ENCODE measurements around the gene ANKRD18A.
A peak's percentile ranks its signal among the peaks of the same experiment; 100 is the strongest.

Gene ANKRD18A

DNA sequence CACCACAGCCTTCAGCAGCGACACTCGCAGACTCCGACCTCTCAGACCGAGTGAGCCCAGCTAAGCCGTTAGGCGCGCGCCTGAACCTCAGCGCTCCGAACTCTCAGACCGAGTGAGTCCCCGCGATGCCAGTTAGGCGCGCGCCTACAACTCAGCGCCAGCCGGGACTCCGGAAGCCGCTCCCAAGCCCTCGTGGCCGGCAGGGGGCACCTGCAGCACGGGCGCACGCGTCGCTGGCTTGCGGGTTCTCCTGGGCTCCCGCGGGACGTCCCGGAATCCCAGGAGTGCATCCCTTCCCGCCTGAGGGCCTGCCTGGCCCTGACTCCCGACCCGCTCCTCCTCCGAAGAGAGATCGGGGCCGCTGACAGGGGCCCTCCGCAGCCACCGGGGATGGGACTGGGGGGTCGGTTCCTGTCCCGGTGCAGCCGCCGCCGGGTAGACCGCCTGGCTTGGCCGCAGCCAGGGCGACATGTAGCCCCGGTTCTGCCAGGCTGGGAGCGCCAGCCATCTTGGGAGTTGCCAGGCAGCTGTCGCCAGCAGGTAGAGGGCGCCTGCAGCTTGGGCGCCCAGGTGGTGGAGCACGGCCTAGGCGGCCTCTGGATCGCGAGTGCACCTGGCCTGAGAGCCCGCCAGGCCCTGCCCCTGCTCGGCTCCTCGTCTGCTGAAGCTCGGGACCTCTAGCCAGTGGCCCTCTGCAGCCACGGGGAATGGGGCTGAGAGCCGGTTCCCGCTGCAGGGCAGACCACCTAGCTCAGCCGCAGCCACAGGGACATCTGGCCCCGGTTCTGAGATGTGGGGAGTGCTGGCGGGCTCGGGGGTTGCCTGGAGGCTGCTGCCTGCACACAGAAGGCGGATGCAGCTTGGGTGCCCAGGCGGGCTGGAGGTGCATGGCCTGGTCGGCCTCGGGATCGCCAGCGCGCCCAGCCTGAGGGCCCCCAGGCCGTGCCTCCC is at the start of gene ANKRD18A:
TSS of gene ANKRD18A (minus strand) at position 114 of the 951 bp plus-strand sequence. CDS start 311 bp downstream, outside the sequence.
- DNase-seq (ENCODE audit: low read depth in 2 of 2): peak; percentile 46 to 67

DNA sequence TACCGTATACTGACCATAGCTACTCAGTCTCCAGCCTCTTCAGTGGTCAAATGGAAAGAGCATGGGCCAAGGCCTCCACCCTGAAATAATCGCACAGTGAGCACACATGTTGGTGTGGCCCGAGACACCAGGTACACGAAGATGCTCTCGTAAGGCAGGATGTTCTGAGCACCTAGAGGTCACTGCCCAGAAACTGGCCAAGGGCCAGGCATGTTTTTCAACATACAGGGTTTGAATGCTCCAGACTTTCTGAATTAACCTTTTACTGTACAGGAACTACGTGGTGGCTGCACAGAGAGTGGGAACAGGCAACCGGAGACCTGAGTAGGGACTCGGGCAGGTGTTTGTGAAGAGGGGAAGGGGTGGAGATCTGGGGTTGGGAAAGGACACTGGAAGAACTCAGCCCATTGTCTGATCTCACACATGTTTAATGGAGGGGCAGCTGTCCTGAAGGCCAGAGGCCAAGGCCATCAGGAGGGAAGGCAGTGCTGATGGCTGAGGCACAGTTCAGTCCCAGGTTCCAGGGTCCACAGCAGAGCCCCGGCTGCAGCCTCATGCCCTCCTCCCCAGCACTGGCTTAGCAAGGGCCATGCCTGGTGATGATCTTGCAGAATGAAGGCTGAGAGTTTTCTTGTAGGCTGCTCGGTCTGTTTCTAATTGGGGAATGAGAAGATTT is 48.5 kb upstream of the ANKRD18A start:
- no peak for DNase-seq (ENCODE audit: low read depth in 2 of 2)

DNA sequence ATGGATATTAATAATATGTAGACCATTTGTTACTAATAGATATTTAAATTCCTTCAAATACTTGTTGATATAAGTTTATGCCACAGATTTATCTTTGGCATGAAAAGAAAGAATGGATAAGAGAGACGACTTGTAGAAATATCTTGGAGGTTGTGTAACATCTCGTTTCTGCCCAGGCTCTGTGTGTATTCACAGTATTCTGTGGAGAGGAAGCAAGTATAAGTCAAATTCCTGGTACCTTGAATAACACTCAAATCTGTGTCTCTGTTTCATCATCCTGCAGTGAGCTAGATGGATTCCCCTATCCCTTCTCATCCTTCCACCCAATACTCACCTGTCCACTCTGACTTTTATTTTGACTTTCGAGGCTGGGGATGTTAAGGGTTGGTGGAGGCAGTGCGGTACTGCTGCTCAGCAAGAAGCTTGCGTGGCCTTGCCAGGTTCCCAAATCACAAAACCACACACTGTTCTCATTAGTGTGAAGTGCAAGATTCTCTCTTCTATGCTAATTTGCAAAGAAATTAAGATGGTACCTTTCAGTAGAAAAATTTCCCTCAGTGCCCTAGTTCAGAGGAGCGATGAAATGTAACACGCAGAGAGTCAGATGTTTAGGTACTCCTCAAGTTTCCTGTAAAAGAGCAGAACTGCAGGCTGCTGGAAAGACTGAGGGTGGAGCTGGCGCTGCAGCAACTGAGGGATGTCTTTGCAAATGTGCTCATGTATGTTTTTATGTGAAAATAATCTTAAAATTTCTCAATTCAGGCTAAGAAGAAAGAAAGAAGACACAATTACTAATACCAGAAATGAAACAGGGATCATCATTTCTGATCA is 42.6 kb upstream of the ANKRD18A start:
- DNase-seq (ENCODE audit: low read depth in 2 of 2): no peak

DNA sequence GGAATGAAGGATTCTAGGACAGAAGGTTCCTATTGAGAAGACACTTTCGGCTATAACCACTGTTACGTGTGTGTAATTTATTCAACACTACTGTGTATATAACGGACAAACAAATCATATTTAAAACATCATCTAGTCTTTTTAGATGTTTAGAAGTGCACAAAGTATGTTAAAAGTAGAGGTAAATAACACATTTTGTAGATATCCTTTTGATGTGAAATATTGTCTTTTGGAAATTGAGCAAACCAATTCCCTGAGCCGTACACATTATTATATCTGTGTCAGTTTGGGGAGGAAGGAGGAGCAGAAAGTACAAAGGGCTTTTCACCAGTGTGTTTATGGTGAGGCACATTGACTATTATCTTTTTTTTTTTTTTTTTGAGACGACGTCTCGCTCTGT is 39.1 kb upstream of the ANKRD18A start:
- no peak for DNase-seq (ENCODE audit: low read depth in 2 of 2)

DNA sequence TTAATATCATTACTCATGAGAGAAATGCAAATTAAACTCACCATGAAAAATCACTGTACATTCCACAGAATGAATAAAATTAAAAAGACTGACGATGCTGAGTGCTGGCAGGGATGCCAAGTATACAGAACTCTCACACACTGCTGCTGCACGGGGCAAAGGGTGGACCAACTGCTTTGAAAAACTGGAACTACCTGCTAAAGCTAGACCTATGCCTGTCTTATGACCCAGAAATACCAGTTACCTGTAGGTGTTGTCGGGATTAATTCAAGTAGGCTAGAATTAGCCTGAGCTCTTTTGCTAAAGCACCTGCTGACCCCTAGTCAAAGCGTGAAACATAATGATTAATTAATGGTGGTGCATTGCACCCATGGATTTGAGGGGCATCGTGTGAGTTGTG is 36.5 kb upstream of the ANKRD18A start:
- DNase-seq (ENCODE audit: low read depth in 2 of 2): no peak

DNA sequence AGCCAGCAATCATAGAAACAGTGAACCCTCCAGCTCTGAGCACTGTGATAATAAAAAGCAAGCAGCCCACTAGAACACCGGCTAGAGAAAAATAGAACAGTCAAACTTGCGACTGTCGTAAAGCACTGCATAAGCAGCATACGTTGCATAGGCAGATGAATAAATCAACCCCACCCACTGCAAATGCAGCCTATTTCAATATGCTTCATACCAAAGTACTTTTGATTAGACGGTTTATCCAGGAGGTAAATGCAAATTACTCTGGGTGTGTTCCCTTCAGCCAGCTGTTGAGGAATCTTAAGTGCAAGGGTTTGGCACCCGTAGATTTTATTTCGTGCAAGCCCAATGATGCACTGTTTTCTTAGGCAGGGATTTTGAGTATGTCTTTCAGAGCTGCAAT is 32.1 kb upstream of the ANKRD18A start:
- DNase-seq (ENCODE audit: low read depth in 2 of 2): no peak

DNA sequence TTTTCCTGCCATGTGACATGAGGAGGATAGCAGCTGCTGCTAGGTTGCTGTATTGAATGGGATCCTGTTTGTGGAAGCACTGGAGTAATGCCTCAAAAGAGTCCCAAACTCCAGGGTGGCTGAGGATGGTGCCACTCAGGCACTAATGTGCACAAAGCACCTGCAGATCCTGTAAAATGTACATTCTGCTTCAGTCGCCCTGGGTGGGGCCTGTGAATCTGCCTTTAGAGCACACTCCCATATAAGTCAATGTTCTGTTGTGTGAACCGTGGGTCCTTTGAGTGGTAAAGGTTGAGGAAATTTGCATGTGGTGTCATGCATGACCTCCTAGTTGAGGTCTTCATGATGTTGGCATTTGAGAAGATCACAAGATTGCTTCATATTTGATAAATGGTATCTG is 31.6 kb upstream of the ANKRD18A start:
- no peak for DNase-seq (ENCODE audit: low read depth in 2 of 2)

DNA sequence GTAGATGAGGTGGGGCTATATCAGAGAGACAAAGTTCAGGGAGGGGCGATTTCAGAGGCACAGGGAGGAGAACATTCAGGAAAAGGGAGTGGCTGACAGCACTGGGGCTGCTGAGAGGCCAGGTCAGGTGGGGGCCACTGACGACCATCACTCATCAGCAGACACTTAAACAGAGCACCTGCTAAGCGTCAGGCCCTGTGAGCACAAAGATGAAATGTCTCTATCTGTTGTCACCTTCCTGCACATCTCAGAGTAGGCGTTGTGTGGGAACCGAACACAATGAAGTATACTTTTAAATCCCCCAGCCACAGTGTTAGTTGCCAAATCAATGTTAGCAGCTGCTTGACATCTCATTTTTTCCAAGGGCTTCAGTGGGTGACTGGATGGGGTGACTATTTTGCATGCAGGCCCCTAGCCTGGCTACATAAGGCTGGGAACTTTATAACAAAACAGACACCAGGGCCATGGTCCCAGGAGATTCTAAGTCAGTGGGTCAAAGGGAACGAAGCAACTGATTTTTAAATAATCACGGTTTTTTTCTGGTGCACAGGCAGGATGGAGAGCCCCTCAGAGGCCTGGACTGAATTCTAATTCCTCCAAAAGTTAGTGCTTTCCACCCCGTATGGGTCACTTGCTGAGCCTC is 31.1 kb upstream of the ANKRD18A start:
- DNase-seq (ENCODE audit: low read depth in 2 of 2): no peak

DNA sequence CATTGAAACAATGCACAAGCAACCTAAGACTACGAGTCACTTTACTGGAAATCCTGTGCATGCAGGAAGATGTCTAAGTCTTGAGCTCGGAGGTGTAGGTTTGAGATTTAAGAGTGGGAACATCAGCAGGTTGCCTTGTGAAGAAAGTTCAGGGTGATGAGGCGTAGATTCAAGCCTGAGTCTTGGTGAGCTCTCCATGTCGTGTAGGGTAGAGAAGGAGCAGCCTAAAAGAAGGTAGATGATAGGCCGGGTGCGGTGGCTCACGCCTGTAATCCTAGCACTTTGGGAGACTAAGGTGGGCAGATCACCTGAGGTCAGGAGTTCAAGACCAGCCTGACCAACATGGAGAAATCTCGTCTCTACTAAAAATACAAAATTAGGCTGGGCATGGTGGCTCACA is 30.2 kb upstream of the ANKRD18A start:
- no peak for DNase-seq (ENCODE audit: low read depth in 2 of 2)

DNA sequence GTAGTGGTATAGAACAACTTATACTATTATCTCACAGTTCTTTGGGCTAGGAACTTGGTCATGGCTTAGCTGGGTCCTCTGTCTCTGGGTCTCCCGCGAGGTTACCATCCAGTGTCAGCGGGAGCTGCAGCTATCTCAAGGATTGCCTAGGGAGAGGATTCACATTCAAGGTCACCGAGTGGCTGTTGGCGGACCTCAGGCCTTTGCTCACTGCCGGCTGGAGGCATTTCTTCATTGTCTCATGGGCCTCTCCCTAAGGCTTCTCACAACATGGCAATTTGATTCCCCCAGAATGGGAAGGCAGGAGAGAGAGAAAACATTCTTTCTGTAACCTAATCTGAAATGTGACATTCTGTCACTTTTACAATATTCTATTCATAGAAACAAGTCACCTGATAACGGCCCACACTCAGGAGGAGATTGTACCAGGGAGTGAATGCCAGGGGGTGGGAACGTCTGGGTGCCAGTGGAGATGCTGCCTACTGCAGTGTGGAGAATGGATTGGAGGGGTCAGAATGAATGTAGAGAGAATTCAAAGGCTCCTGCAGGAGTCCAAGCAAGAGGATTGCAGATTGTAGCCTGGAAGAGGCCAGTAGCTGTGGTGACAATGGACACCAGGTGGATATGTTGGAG is 29.5 kb upstream of the ANKRD18A start:
- no peak for DNase-seq (ENCODE audit: low read depth in 2 of 2)

DNA sequence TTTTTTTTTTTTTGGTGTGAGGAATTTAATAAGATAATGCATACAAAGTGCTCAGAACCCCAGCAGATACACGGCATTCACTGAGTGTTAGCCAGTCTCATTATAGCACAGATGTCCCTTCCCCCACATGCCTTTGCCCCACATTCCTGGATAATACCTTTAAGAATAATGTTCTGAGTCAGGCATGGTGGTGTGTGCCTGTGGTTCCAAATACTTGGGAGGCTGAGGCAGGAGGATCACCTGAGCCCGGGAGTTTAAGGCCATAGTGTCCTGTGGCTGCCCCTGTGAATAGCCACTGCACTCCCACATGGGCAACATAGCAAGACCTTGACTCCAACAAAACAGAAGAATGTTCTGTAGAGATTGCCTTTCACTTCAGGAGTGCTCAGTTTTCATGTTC is 24.2 kb upstream of the ANKRD18A start:
- no peak for DNase-seq (ENCODE audit: low read depth in 2 of 2)

DNA sequence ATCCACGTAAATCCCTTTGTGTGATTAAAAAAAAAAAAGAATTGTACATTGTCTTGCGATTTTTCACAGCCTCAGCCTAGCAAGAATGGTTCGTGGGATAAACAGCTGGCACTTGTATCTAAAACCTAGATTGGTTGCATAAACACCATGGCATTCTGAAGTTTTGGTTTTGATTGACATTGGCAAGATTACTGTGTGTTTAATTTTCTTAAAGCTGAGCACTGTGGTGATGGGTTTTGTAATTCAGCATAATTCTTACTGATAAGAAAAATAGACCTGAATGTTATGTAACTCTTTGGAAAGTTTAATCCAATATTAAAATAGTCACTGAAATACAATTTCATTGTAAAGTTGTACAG is 23.4 kb upstream of the ANKRD18A start:
- DNase-seq (ENCODE audit: low read depth in 2 of 2): no peak

DNA sequence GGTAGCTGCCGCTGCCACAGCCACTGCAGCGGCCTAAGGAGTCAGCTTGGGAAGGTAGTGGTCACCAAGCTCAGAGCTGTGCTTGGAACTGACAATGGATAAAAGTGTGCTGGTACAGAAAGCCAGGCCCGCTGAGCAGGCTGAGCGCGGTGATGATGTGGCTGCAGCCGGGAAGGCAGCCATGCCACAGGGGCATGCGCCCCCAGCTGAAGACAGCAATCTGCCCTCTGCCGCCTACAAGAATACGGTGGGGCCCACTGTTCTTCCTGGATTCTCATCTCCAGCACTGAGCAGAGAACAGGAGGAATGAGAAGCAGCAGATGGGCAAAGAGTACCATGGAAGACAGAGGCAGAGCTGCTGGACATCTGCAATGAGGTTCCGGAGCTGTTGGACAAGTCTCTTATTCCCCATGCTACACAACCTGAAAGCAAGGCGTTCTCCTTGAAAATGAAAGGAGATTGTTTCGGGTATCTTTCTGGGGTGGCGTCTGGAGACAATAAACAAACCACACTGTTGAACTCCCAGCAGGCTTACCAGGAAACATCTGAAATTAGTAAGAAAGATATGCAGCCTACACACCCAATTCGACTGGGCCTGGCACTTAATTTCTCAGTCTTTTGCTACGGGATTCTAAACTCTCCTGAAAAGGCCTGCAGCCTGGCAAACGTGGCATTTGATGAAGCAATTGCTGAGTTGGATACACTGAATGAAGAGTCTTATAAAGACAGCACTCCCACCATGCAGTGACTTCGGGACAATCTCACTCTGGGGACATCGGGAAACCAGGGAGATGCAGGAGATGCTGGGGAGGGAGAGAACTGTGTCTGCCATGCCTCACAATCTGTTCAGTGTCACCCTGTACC is 22.8 kb upstream of the ANKRD18A start:
- no peak for DNase-seq (ENCODE audit: low read depth in 2 of 2)

DNA sequence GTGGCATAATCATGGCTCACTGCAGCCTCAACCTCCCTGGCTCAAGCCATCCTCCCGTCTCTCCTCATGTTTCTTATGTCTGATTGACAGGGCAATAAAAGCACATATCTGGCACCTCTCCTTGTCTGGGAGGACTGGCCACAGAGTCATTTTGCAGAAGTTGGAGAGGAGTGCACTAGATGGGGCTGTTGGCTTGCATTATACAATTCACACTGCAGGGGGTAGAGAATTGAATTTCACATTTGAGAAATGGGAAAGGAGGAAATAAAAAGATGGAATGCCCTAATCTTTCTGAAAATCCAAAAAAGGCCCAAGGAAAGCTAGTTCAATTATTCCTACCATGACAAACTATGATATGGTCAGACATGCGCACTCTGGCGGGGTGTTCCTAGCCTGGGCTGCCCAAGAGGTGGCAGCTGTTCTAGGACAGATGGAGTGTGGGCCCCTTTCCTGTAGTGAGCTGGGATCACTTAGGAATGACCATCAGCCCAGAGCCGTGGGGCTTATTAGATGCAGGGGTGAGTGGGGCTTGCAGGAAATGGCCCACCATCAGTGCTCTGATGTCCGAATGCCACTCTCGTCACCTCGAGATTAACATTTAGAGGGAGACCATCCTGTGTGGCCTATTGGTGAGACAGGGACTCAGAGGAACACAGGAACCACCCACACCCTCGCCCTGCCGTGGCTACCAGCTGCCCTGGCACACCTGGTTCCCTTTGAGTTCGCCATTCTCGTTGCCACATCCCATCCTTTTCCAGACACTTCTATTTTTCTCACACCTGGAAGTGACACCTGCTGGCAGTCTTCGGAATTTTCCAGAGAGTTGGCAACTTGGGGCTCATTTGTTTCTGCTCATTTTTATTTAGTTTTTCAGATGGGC is 21.8 kb upstream of the ANKRD18A start:
- DNase-seq (ENCODE audit: low read depth in 2 of 2): no peak

DNA sequence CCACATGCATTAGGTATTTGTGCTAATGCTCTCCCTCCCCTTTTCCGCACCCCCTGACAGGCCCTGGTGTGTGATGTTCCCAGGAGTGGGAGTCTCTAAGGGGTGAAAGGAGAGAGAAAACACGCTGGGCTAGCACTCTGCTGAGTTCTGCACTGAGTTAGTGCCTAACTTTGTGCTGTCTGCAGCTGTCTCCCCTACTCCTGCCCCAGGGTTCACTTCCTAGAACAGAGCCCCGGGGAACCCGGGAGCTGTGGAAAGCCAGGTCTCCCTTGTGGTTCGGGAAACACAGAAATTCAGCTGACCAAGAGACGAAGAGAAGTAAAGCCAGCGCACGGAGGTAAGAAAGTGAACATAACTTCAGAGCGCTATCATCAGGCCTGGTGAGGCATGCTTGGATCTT is 20.7 kb upstream of the ANKRD18A start:
- DNase-seq (ENCODE audit: low read depth in 2 of 2): no peak

DNA sequence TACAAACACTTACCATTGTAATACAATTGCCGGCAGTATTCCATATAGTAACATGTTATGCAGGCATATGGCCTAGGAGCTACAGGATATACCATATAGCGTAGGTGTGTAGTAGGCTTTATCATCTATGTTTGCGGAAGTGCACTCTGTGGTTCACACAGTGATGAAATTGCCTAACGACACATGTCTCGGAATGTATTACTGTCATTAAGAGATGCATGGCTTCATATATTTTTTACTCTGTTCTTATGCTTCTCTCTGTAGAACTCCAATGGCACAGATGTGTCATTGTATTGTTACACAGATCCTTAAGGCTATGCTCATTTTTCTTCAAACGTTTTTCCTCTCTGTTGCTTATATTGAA is 19.2 kb upstream of the ANKRD18A start:
- DNase-seq (ENCODE audit: low read depth in 2 of 2): no peak

DNA sequence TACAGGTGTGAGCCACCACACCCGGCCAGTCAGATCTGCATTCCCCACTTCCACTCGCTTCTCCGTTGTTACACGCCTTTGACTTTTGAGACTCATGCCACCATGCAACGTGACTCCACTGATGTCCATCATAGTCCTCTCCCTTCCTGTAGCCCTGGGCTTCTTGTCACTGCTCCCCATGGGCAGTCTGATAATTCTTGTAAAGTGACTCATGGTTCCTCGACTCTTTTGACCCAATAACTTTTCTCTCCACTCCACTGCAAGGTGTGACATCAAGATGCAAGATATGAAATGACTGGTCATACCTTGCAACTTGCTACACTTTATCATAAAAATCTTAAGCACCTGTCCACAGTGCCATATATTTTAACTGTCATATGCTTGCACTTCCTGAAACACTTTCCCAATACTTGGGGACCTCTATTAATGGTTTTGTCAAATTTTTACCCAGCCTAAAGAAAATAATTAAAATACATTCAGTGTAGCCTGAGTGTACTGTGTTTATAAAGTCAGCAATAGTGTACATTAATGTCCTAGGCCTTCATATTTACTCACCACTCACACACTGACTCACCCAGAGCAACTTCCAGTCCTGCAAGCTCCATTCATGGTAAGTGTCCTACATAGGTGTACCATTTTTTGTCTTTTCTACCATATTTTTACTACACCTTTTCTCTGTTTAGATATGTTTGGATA is 18.6 kb upstream of the ANKRD18A start:
- DNase-seq (ENCODE audit: low read depth in 2 of 2): no peak

DNA sequence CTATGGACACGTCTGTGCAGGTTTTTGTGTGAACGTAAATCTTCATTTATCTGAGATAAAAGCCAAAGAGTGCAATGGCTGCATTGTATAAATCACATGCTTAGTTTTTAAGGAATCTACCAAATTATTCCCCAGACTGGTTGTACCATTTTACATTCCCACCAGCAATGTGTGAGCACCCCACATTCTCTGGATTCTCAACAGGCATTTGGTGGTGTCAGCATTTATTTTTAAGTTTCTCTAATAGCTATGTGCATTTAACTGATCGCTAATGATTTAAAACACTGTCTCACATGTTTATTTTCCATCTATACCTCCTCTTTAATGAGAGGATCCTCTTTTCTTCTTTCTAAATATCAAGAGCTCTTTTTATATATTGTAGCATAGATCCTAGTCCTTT is 13.9 kb upstream of the ANKRD18A start:
- no peak for DNase-seq (ENCODE audit: low read depth in 2 of 2)

DNA sequence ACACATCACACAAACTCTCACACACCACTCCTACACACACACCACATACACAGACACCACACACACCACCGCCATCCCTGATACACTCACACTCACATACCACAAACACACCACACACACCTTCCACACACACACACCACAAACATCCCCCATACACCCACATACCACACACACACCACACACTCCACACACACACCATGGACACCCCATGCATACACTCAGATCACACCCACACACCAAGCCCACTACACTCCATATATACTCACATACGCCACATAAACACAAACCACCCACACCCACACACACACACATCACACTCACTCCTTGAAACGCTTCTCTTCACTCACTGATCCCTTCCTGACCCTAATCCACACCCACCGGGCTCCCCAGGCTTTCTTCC is 9.1 kb upstream of the ANKRD18A start:
- DNase-seq (ENCODE audit: low read depth in 2 of 2): no peak
